ENCODE data around the gene DOCK3.
"Not testable (repeated sequence)": the region's sequence is repeated elsewhere in the genome, so short reads cannot be mapped to it uniquely, and the experiment has no call there.

- not testable (repeated sequence) for TF ChIP-seq CTCF, POLR2A (IDR thresholded peaks at IDR 0.05)
These were observed 8.9 kb upstream of the DOCK3 start for GRCh38 chr3:50665841-50666115.
